Measurements from ENCODE around the gene FAM107B.

Gene FAM107B

GRCh38 chr10:14698829-14699170, 75.9 kb downstream of the FAM107B start:
- TF ChIP-seq, protein P1, sequence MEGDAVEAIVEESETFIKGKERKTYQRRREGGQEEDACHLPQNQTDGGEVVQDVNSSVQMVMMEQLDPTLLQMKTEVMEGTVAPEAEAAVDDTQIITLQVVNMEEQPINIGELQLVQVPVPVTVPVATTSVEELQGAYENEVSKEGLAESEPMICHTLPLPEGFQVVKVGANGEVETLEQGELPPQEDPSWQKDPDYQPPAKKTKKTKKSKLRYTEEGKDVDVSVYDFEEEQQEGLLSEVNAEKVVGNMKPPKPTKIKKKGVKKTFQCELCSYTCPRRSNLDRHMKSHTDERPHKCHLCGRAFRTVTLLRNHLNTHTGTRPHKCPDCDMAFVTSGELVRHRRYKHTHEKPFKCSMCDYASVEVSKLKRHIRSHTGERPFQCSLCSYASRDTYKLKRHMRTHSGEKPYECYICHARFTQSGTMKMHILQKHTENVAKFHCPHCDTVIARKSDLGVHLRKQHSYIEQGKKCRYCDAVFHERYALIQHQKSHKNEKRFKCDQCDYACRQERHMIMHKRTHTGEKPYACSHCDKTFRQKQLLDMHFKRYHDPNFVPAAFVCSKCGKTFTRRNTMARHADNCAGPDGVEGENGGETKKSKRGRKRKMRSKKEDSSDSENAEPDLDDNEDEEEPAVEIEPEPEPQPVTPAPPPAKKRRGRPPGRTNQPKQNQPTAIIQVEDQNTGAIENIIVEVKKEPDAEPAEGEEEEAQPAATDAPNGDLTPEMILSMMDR (IDR thresholded peaks at IDR 0.05; ENCODE audit: low read depth, low read length): no peak
- H3K4me3 ChIP-seq (ENCODE audit: low read depth, low read length): no peak overlapping the region

- TF ChIP-seq, protein P1 (IDR thresholded peaks at IDR 0.05; ENCODE audit: low read depth, low read length): no peak
- no peak overlapping the region for H3K4me3 ChIP-seq (ENCODE audit: low read depth, low read length)
These were observed 76.4 kb downstream of the FAM107B start for GRCh38 chr10:14698111-14698828.

GRCh38 chr10:14697281-14697680, 77.4 kb downstream of the FAM107B start:
- TF ChIP-seq, protein P1 (IDR thresholded peaks at IDR 0.05; ENCODE audit: low read depth, low read length): no peak
- no peak overlapping the region for H3K4me3 ChIP-seq (ENCODE audit: low read depth, low read length)

- H3K4me3 ChIP-seq (ENCODE audit: low read depth, low read length): no peak overlapping the region
- TF ChIP-seq, protein P1 (IDR thresholded peaks at IDR 0.05; ENCODE audit: low read depth, low read length): no peak
These were observed 77.9 kb downstream of the FAM107B start for GRCh38 chr10:14696821-14697220.

DNA sequence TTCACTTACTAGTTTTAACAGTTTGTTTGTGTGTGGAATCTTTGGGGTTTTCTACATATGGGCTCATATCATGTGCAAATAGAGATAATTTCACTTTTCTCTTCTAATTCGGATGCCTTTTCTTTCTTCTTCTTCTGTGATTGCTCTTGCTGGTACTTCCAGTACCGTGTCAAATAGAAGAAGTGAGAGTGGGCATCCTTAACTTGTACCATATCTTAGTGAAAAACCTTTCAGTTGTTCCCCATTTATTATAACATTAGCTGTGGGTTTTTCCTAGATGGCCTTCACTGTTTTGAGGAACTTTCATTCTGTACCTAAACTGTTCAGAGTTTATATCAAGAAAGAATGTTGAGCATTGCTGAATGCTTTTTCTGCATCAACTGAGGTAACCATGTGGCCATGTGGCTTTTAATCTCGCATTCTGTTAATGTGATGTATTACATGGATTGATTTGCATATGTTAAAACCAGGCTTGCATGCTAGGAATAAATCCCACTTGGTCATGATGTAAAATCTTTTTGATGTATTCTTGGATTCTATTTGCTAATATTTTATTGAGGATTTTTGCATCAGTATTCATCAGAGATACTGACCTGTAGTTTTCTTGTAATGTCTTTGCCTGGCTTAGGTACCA, 78.7 kb downstream of the FAM107B start:
- TF ChIP-seq, protein P1 (IDR thresholded peaks at IDR 0.05; ENCODE audit: low read depth, low read length): no peak
- H3K4me3 ChIP-seq (ENCODE audit: low read depth, low read length): no peak overlapping the region

DNA sequence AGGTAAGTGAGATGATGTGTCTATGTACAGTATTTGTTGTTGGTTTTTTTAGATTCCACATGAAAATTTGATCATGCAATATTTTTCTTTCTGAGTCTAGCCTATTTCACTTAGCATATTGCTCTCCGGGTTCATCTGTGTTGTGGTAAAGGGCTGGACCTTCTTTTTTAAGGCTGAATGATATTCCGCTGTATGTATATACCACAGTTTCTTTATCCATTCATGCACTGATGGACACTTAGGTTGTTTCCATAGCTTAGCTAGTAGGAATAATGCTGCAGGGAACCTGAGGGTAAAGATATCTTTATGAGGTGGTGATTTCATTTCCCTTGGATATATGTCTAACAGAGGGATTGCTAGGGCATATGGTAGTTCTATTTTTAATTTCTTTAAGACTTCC, 80.8 kb downstream of the FAM107B start:
- H3K4me3 ChIP-seq (ENCODE audit: low read depth, low read length): no peak overlapping the region

More for the DNA sequence above, 80.8 kb downstream of the FAM107B start:
- TF ChIP-seq, protein P1 (IDR thresholded peaks at IDR 0.05; ENCODE audit: low read depth, low read length): no peak

Data from WI38 (cell line).